Peyer's patch (tissue), 4 donors: Measurements from ENCODE around the gene OR10A5.
"Not testable (repeated sequence)": the region's sequence is repeated elsewhere in the genome, so short reads cannot be mapped to it uniquely, and the experiment has no call there.

Experiments
- POLR2A ChIP-seq, 2 donors: fragments of 450-650 bp; IDR thresholded peaks; one replicate each; pipeline ENCODE4 v1.5.1; 2017; ENCODE audit warnings: antibody characterized with exemption in 2 of 2, mild to moderate bottlenecking in 2 of 2, moderate library complexity in 2 of 2
- TF ChIP-seq, protein P1 (sequence below), 6 experiments: fragments of 450-650 bp in 4 of 6; fragments of 200-600 bp in 2 of 6; sonication (generic) in 1 of 6; IDR thresholded peaks; one replicate each; pipeline ENCODE4 v1.5.1; 2017 to 2019; ENCODE audit warnings: antibody characterized with exemption in 6 of 6, mild to moderate bottlenecking in 3 of 6, moderate library complexity in 1 of 6

- TF ChIP-seq, protein P1, sequence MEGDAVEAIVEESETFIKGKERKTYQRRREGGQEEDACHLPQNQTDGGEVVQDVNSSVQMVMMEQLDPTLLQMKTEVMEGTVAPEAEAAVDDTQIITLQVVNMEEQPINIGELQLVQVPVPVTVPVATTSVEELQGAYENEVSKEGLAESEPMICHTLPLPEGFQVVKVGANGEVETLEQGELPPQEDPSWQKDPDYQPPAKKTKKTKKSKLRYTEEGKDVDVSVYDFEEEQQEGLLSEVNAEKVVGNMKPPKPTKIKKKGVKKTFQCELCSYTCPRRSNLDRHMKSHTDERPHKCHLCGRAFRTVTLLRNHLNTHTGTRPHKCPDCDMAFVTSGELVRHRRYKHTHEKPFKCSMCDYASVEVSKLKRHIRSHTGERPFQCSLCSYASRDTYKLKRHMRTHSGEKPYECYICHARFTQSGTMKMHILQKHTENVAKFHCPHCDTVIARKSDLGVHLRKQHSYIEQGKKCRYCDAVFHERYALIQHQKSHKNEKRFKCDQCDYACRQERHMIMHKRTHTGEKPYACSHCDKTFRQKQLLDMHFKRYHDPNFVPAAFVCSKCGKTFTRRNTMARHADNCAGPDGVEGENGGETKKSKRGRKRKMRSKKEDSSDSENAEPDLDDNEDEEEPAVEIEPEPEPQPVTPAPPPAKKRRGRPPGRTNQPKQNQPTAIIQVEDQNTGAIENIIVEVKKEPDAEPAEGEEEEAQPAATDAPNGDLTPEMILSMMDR (IDR thresholded peaks at IDR 0.05): not testable (repeated sequence)
- TF ChIP-seq POLR2A (IDR thresholded peaks at IDR 0.05): not testable (repeated sequence)
These were observed 9.3 kb downstream of the OR10A5 start for GRCh38 chr11:6854801-6855200.
